ENCODE results near the gene USP31.

Gene USP31

GRCh38 chr16:23088018-23088417, 61.2 kb downstream of the USP31 start:
- ATAC-seq = no peak
- no peak for TF ChIP-seq TCF4 (CRISPR knock-in tag; IDR thresholded peaks at IDR 0.05; ENCODE audit: borderline replicate concordance)
- no peak for TF ChIP-seq GLIS3 (CRISPR knock-in tag; IDR thresholded peaks at IDR 0.05)
- no peak for TF ChIP-seq ESRRG (CRISPR knock-in tag; IDR thresholded peaks at IDR 0.05)
- no peak for TF ChIP-seq PATZ1 (CRISPR knock-in tag; IDR thresholded peaks at IDR 0.05; ENCODE audit: borderline replicate concordance)
- no peak for TF ChIP-seq SNAI2 (CRISPR knock-in tag; IDR thresholded peaks at IDR 0.05)
- no peak for TF ChIP-seq BACH2 (CRISPR knock-in tag; IDR thresholded peaks at IDR 0.05; ENCODE audit: borderline replicate concordance)
- no peak for TF ChIP-seq OSR1 (CRISPR knock-in tag; IDR thresholded peaks at IDR 0.05)
- no peak for TF ChIP-seq ZNF565 (CRISPR knock-in tag; conservative IDR thresholded peaks at IDR 0.05; ENCODE audit: low read depth)
- TF ChIP-seq ZNF70 (CRISPR knock-in tag; IDR thresholded peaks at IDR 0.05) = no peak
- TF ChIP-seq ZFP30 (CRISPR knock-in tag; IDR thresholded peaks at IDR 0.05) = no peak
- no peak for TF ChIP-seq ZFP3 (CRISPR knock-in tag; IDR thresholded peaks at IDR 0.05)
- no peak for TF ChIP-seq ISL1 (CRISPR knock-in tag; IDR thresholded peaks at IDR 0.05)

GRCh38 chr16:23085949-23086348, 63.3 kb downstream of the USP31 start:
- no peak for TF ChIP-seq CREB5 (CRISPR knock-in tag; IDR thresholded peaks at IDR 0.05; ENCODE audit: low read depth)

GRCh38 chr16:23082161-23082788, 67.0 kb downstream of the USP31 start:
- ATAC-seq = peak; percentile 79
- TF ChIP-seq OSR1 (CRISPR knock-in tag; IDR thresholded peaks at IDR 0.05) (no peak), BACH2 (CRISPR knock-in tag; IDR thresholded peaks at IDR 0.05; ENCODE audit: borderline replicate concordance) (no peak), ISL1 (CRISPR knock-in tag; IDR thresholded peaks at IDR 0.05) (0 out of 2 replicates have a peak, but pooled peaks have one; percentile 34)

More at GRCh38 chr16:23085949-23086348, 63.3 kb downstream of the USP31 start:
- ATAC-seq = no peak

GRCh38 chr16:23081675-23082119, 67.6 kb downstream of the USP31 start:
- ATAC-seq = peak; percentile 91
- TF ChIP-seq ZFP3 (CRISPR knock-in tag; IDR thresholded peaks at IDR 0.05) (no peak), PATZ1 (CRISPR knock-in tag; IDR thresholded peaks at IDR 0.05; ENCODE audit: borderline replicate concordance) (peak; percentile 37; the same call in 1 of the 2 replicates)

GRCh38 chr16:23080747-23081146, 68.5 kb downstream of the USP31 start:
- no peak for ATAC-seq
- TF ChIP-seq CREB5 (CRISPR knock-in tag; IDR thresholded peaks at IDR 0.05; ENCODE audit: low read depth) (no peak), CSRNP3 (CRISPR knock-in tag; IDR thresholded peaks at IDR 0.05) (no peak), ZC3H10 (CRISPR knock-in tag; IDR thresholded peaks at IDR 0.05) (no peak), ZFP3 (CRISPR knock-in tag; IDR thresholded peaks at IDR 0.05) (no peak), ARNTL (CRISPR knock-in tag; IDR thresholded peaks at IDR 0.05; ENCODE audit: borderline replicate concordance, low read depth) (no peak), POU6F1 (CRISPR knock-in tag; IDR thresholded peaks at IDR 0.05; ENCODE audit: borderline replicate concordance, low read depth) (no peak), ZNF70 (CRISPR knock-in tag; IDR thresholded peaks at IDR 0.05) (no peak), BACH2 (CRISPR knock-in tag; IDR thresholded peaks at IDR 0.05; ENCODE audit: borderline replicate concordance) (no peak)

All from SK-N-SH treated with all-trans-retinoic acid at 6 μM for 48 hours (cell line).